Right ventricle myocardium superior (tissue), 1 donor: ENCODE measurements around the gene PRKAB1. TPM values are rescaled to one million over a fixed set of nuclear protein-coding genes. Genes with fewer than 3 reads are reported as not detected.

Experiments
- ATAC-seq: fragments of 200-7000 bp; cut with Tn5 transposase; one replicate; pipeline ENCODE4 v1.9.1; 2020; ENCODE audit warnings: mild to moderate bottlenecking; ENCODE audit not compliant: poor library complexity
- DNase-seq: peaks from one replicate; pipeline ENCODE4 v3.0.0-alpha.2; 2020
- intact Hi-C: fragments of 100-400 bp; cut with DNase I; formaldehyde crosslinking; loops from one replicate; pipeline ENCODE4 v1.11.2; 2022
- total RNA-seq: library from RNA; stranded (reverse); fragmentation: NEBNext Ultra II Directional; extraction: Animal tissue kit (Norgen Biotek cat#: 25700); gene quantifications from one replicate; pipeline ENCODE4 v1.2.1, GENCODE V29; 2021
- donor health status: DM: no; HTN: yes; CAD: no; lungs with severe emphysema.

PRKAB1 gene
- total RNA-seq, 1 donor from 2014 or later = 9.3 TPM

DNA sequence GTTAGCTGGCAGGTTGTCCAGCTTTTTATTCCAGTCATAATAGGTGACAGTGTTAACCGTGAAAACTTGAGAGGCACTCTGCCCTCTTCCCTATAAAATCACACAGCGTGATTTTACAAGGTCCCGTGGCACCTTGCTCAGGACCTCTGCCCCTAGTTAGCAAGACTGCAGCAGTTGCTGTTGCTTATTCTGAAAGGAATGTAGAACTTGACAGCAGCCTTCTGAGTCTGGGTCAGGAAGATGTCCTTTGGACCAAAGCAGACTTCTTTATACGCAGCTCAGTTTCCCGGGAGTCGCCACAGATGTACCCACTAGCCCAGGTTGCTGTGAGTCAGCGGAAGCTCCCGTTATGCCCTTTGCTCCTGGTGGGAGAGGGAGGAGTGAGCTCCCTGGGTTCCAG lies 13.2 kb downstream of the PRKAB1 start:
- no peak for ATAC-seq
- DNase-seq = no peak
- intact Hi-C loops = no loop called here

DNA sequence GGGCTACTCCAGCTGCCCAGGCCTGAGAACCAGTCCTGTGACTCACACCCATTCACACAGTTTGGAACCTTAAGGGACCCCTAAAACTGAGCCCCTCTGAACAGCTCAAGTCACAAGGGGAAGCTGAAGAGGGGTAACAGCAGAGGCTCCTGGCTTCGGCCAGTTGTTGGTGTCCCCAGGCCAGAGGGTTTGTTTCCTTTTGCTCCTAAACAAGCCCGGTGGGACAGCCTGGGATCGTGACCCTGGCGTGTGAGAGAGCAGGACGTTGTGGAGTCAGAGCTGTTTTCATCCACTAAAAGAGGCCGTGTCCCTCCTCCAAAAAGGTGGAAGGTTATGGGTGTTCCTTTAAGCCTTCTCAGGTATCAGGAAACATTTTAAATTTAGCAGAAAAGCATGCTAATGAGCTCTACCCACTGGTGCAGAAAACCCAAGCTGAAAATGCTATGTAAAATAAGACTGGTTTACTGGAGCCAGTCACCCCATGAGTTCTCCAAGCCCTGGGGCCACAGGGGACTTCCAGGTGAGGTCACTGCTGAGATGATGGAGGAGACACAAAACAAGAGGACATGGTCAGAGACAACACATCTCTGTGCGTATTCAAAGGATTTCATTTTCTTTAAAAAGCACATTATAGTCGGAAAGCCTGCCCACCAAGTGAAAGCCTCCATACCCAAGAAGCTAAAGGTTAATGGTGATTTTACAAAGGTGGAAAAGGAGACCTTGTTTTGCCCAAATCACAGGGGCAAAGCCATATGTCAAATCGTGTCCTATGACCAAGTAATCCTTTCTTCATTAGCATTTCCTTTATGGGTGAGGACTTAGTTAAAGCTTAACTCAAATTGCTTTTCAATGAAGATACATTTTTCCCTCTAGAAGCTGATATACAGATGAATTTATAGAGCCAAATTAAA lies 14.1 kb downstream of the PRKAB1 start:
- DNase-seq (no peak), ATAC-seq (no peak)
- intact Hi-C loops = no loop called here

- peak; percentile 36 for ATAC-seq
- intact Hi-C loops = no loop called here
- DNase-seq = no peak
Observed at GRCh38 chr12:119682639-119683252, 14.8 kb downstream of the PRKAB1 start.

GRCh38 chr12:119683413-119683812 lies 15.5 kb downstream of the PRKAB1 start:
- no peak for ATAC-seq
- no peak for DNase-seq
- intact Hi-C loops = no loop called here

DNA sequence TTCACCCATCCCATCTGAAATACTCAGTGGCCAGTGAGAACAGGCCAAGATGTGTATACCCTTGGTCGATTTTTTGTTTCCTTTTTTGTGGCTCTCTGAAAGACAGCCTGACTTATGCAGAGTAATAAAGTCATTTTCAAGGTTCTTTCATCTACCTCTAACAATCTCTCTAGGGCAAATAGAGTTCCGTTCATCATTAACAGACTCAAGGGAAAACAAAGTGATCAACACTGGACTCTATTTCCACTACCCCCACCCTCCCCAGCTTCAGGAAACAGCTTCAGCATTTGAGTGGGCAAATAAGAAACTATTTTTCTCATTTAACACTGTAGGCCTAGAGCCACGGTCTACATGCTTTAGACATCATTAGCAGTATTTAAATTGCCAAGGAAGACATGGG lies 15.9 kb downstream of the PRKAB1 start:
- ATAC-seq = no peak
- no peak for DNase-seq
- intact Hi-C loops = no loop called here

GRCh38 chr12:119684711-119685369 lies 16.9 kb downstream of the PRKAB1 start:
- intact Hi-C loops = no loop called here
- ATAC-seq (no peak), DNase-seq (no peak)

GRCh38 chr12:119685375-119685774 lies 17.4 kb downstream of the PRKAB1 start:
- ATAC-seq = no peak
- intact Hi-C loops = no loop called here
- DNase-seq = no peak

- ATAC-seq (no peak), DNase-seq (no peak)
- intact Hi-C loops = no loop called here
Observed at GRCh38 chr12:119686355-119686754, 18.4 kb downstream of the PRKAB1 start.

- intact Hi-C loops = no loop called here
- DNase-seq (no peak), ATAC-seq (no peak)
Observed at GRCh38 chr12:119686776-119687175, 18.8 kb downstream of the PRKAB1 start.

DNA sequence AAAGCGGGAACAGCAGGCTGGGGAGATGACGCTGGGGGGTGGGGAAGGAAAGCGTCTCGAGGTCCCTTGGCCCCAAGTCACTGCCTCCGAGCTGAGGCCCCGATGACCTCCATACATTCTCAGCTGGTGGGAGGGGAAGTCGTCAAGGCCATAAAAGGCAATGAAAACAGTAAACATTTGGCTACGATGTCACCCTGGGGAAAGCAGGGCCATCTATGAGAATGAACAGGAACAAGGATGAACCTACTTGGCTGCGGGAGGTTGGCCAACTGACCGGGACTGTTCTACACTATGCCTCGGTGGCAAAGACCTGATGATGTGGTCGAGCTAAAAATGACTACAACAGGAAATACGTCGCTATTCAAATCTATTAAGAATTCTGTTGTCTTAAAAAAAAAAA lies 19.5 kb downstream of the PRKAB1 start:
- intact Hi-C loops = no loop called here
- ATAC-seq (no peak), DNase-seq (no peak)

DNA sequence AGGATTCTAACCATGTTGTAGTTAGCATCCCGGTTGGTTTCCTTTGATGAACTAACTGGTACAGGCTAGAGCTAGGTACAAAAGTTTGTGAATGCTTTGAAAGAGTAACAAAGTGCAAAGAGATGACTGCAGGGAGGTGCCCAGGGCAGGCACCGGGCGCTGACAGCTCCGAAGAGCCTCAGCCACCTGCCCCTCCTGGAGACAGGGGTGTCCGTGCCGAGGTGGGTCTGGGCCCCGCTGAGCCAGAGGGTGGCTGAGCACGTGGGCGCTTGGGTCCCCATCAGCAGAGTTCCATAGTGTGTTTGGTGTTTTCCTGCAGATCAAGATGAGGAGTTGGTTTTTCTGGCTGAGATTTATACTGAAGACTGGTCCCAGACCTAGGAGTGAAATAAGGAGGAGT lies 19.9 kb downstream of the PRKAB1 start:
- intact Hi-C loops = no loop called here
- DNase-seq = no peak
- ATAC-seq = no peak

DNA sequence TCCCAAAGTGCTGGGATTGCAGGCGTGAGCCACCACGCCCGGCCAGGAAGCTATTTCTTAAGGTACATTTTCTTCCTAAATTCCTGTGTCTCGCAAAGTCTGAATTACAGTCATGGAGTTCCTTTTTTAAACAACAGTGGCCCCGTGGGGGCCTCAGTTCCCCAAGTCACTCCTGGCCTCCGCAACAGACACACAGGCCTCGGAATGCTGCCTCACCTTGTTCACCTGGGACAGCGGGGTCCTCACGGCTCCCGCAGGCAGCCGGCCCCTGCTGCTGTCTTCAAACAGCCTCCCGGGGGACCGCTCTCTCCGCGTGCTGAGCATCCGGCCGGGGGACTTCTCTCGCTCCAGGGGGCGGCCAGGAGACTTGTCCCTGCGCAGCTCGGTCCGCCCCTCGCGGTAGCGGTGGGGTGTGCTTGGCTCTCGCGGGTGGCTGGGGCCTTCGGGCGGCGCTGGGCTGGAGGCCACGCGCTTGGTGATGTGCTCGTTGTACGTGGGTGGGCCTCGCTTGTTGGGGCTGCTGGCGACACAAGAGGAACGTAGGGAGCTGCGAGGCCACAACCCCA lies 22.1 kb downstream of the PRKAB1 start:
- no peak for ATAC-seq
- DNase-seq = no peak
- intact Hi-C loops = no loop called here

DNA sequence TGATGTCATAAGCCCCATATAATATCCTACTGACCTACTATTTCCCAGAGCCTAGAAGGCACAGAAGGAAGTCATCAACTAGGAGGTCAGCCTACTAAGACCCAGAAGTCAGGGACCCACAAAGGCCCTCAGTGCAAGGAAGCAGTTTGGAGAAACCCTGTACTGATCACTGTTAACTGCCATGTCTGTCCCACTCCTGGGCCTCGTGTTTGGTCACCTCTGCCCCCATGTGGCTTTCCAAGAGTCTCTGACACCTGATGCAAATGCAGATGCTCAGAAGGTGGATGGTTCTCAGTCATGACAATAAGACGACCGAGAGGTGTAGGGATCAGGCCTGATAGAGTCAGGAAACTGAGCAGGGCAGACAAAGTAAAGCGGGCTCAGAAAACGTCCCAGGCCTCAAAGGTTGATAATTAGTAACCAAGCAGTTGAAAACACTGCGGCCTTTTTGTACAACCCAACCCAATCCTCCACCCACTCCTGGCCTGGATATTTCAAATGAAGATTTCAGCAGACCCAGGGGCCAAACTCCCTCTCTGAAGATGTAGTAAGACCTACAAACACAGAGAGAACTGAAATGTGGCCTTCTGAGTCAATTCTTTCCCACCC lies 23.4 kb downstream of the PRKAB1 start:
- ATAC-seq (no peak), DNase-seq (no peak)
- intact Hi-C loops = no loop called here

GRCh38 chr12:119692410-119692809 lies 24.5 kb downstream of the PRKAB1 start:
- DNase-seq = no peak
- no peak for ATAC-seq
- intact Hi-C loops = no loop called here

DNA sequence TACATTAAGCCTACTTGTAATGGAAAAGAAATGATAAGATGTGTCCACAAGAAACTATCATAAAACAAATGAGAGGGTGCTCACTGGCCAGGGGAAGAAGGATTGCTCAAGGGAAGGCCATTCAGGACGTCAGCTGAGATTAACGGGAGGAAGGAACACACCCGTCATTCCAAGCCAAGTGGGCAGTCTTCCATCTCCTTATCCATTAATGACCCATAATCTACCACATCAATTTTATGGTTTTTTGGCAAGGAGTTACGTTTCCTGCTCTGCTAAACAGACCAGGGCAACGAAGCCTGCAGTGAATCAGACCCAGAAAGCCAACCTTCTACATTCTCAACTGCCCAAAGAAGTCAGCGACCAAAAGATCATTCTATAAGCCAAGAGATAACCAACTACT lies 25.1 kb downstream of the PRKAB1 start:
- ATAC-seq (peak; percentile 58), DNase-seq (no peak)
- intact Hi-C loops = no loop called here

DNA sequence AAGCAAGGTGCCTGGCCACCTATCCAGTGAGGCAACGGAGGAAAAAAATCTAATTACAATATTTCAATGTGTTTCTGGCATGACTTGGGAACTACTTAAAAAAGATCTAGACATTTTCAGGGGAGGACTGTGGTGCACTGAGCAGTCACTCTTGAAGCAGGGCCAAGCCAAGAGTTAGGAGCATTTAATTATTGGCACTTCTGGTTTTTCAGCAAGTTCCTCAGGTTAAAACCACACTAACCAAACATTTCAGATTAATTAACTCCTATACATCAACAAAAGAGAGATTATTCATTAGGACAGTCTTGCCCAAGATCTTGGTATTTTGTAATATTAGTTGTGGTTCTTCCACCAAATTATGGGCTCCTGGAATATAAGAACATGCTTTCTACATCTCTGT lies 25.6 kb downstream of the PRKAB1 start:
- DNase-seq = no peak
- intact Hi-C loops = no loop called here
- no peak for ATAC-seq

- DNase-seq (no peak), ATAC-seq (no peak)
- intact Hi-C loops = no loop called here
Observed at GRCh38 chr12:119694111-119694510, 26.2 kb downstream of the PRKAB1 start.

DNA sequence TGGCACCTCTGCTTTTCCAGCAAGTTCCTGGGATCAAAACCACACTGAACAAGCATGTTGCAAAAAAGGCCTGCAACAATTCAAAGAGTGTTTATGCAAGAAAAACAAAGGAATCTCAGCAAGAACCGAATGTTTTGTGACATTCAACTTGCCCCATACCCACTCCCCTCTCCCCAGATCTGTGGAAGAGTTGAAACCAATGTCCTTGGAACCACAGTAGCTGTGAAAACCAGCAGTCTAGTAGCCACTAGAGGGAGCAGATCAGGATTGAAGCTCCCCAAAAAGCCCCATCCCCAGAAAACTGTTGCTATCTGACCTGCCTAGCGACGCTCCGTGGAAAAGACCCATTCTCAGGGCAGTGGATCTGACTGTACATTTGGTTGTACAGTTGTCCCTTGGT lies 27.1 kb downstream of the PRKAB1 start:
- intact Hi-C loops = no loop called here
- ATAC-seq (no peak), DNase-seq (no peak)

- intact Hi-C loops = no loop called here
- no peak for DNase-seq
- ATAC-seq = no peak
Observed at GRCh38 chr12:119696943-119697342, 29.0 kb downstream of the PRKAB1 start.
